PFSK-1 (cell line): ENCODE data around the gene LARP1.

Source experiments
- SIN3A ChIP-seq: IDR thresholded peaks from 2 replicates; pipeline ENCODE4 v1.6.1; 2012; ENCODE audit warnings: mild to moderate bottlenecking, low read length, moderate library complexity, borderline replicate concordance; ENCODE audit not compliant: insufficient read depth
- TAF1 ChIP-seq: IDR thresholded peaks from 2 replicates; pipeline ENCODE4 v1.6.1; 2012; ENCODE audit warnings: low read length, control low read depth, borderline replicate concordance; ENCODE audit not compliant: insufficient read depth

DNA sequence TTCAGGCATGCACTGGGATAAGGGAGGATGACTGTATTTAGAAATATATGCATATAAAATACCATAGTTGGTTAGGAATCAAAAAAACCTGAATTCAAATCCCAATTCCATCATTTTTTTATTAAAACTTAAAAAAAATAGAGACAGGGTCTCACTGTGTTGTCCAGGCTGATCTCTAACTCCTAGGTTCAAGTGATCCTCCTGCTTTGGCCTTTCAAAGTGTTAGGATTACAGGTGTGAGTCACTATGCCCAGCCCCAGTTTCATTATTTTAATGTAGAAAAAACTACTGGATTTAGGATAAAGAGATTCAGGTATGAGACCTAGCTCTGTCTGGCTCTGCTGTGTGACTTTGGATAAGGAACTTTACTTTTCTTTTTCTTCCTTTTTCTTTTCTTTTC, 3.3 kb upstream of the LARP1 start:
- TF ChIP-seq TAF1 (no peak), SIN3A (no peak)
